Stomach (tissue), 4 donors: ENCODE data around the gene NR6A1.

Experiments
- EP300 ChIP-seq: sonication (generic); formaldehyde crosslinking; IDR thresholded peaks from one replicate; pipeline ENCODE4 v1.6.1; 2017; ENCODE audit warnings: antibody characterized with exemption
- POLR2A ChIP-seq, 4 donors: fragments of 450-650 bp; IDR thresholded peaks; one replicate each; pipeline ENCODE4 v1.6.1; 2016; ENCODE audit warnings: antibody characterized with exemption in 4 of 4, control low read depth in 2 of 4, mild to moderate bottlenecking in 1 of 4, moderate library complexity in 1 of 4
- TF ChIP-seq, protein P1 (sequence below), 7 experiments: fragments of 450-650 bp in 4 of 7; fragments of 200-600 bp in 3 of 7; sonication (generic) in 3 of 7; IDR thresholded peaks; one replicate each; pipeline ENCODE4 v1.5.1; 2016 to 2019; ENCODE audit warnings: antibody characterized with exemption in 7 of 7, control low read depth in 2 of 7, mild to moderate bottlenecking in 1 of 7

DNA sequence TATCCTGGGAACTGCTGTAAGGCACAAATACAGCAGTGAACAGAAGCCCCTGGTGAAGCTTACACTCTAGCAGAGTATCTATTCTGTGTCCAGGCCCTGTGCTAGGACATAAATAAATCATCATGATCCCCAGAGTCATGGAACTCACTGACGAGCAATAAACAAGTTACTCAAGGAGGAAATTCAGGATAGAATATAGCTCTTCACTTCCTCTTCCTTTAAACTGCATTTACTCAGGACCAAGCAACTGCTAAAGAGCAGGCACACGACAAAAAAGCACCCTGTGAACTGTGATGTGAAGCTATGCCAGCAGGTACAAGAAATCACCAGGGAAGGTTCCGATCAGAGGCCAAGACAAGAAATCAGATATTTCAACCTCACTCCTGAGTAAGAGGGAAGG, 216.1 kb downstream of the NR6A1 start:
- TF ChIP-seq, protein P1, sequence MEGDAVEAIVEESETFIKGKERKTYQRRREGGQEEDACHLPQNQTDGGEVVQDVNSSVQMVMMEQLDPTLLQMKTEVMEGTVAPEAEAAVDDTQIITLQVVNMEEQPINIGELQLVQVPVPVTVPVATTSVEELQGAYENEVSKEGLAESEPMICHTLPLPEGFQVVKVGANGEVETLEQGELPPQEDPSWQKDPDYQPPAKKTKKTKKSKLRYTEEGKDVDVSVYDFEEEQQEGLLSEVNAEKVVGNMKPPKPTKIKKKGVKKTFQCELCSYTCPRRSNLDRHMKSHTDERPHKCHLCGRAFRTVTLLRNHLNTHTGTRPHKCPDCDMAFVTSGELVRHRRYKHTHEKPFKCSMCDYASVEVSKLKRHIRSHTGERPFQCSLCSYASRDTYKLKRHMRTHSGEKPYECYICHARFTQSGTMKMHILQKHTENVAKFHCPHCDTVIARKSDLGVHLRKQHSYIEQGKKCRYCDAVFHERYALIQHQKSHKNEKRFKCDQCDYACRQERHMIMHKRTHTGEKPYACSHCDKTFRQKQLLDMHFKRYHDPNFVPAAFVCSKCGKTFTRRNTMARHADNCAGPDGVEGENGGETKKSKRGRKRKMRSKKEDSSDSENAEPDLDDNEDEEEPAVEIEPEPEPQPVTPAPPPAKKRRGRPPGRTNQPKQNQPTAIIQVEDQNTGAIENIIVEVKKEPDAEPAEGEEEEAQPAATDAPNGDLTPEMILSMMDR (IDR thresholded peaks at IDR 0.05), result no peak
- TF ChIP-seq POLR2A (IDR thresholded peaks at IDR 0.05) (no peak), EP300 (no peak)
